Parathyroid adenoma (tissue), 2 donors: ENCODE data around the gene DPAGT1.

ENCODE experiments used
- H2AFZ ChIP-seq: fragments of 300-600 bp; sonication (generic); one replicate; pipeline ENCODE4 v1.7.0; 2017; ENCODE audit warnings: antibody characterized with exemption, mild to moderate bottlenecking
- H3K27ac ChIP-seq: fragments of 300-600 bp; sonication (generic); one replicate; pipeline ENCODE4 v1.7.0; 2017
- H3K27me3 ChIP-seq: fragments of 300-600 bp; sonication (generic); one replicate; pipeline ENCODE4 v1.7.0; 2017; ENCODE audit warnings: low read length; ENCODE audit not compliant: control insufficient read depth, insufficient read depth
- H3K36me3 ChIP-seq: fragments of 300-600 bp; sonication (generic); one replicate; pipeline ENCODE4 v1.7.0; 2017; ENCODE audit warnings: low read length; ENCODE audit not compliant: control insufficient read depth, insufficient read depth
- H3K4me1 ChIP-seq: fragments of 300-600 bp; sonication (generic); one replicate; pipeline ENCODE4 v1.7.0; 2017; ENCODE audit warnings: control low read depth
- H3K4me2 ChIP-seq: fragments of 300-600 bp; sonication (generic); one replicate; pipeline ENCODE4 v1.7.0; 2017; ENCODE audit warnings: low read length
- H3K4me3 ChIP-seq: fragments of 300-600 bp; sonication (generic); one replicate; pipeline ENCODE4 v1.7.0; 2017; ENCODE audit warnings: low read depth, low read length
- H3K79me2 ChIP-seq: fragments of 300-600 bp; sonication (generic); one replicate; pipeline ENCODE4 v1.7.0; 2017; ENCODE audit warnings: control low read depth
- H3K9ac ChIP-seq: fragments of 300-600 bp; sonication (generic); one replicate; pipeline ENCODE4 v1.7.0; 2017; ENCODE audit warnings: mild to moderate bottlenecking
- H3K9me3 ChIP-seq: fragments of 300-600 bp; sonication (generic); one replicate; pipeline ENCODE4 v1.7.0; 2017; ENCODE audit warnings: low read length; ENCODE audit not compliant: control insufficient read depth
- CTCF ChIP-seq: fragments of 300-600 bp; sonication (generic); IDR thresholded peaks from one replicate; pipeline ENCODE4 v1.7.0; 2017; ENCODE audit warnings: antibody characterized with exemption, mild to moderate bottlenecking
- donor health status: primary hyperparathyroidism.

The DPAGT1 gene

GRCh38 chr11:119054418-119054817 is 47.2 kb downstream of the DPAGT1 start:
- H3K9ac ChIP-seq, result no peak overlapping the region
- H3K79me2 ChIP-seq, result no peaks in the 10 kb centered on the region
- H3K4me3 ChIP-seq, result no peak overlapping the region
- no peak overlapping the region for H3K4me2 ChIP-seq
- no peak overlapping the region for H2AFZ ChIP-seq
- H3K4me1 ChIP-seq, result peaks cover 3% of the 10 kb centered on the region
- no peaks in the 10 kb centered on the region for H3K9me3 ChIP-seq
- no peaks in the 10 kb centered on the region for H3K27me3 ChIP-seq
- no peaks in the 10 kb centered on the region for H3K36me3 ChIP-seq
- TF ChIP-seq CTCF, result no peak
- H3K27ac ChIP-seq, result no peak overlapping the region

GRCh38 chr11:119052163-119052814 is 49.4 kb downstream of the DPAGT1 start:
- no peak for TF ChIP-seq CTCF
- Histone ChIP-seq H3K9ac (no peak overlapping the region), H3K36me3 (no peaks in the 10 kb centered on the region), H3K27ac (no peak overlapping the region), H2AFZ (no peak overlapping the region), H3K79me2 (no peaks in the 10 kb centered on the region), H3K27me3 (no peaks in the 10 kb centered on the region), H3K4me2 (no peak overlapping the region), H3K4me1 (peaks cover 3% of the 10 kb centered on the region), H3K9me3 (no peaks in the 10 kb centered on the region), H3K4me3 (no peak overlapping the region)

- H3K27ac ChIP-seq, result no peak overlapping the region
- H3K9me3 ChIP-seq, result no peaks in the 10 kb centered on the region
- no peaks in the 10 kb centered on the region for H3K36me3 ChIP-seq
- H3K4me2 ChIP-seq, result no peak overlapping the region
- no peak overlapping the region for H3K4me3 ChIP-seq
- no peak overlapping the region for H3K9ac ChIP-seq
- no peak for TF ChIP-seq CTCF
- H2AFZ ChIP-seq, result no peak overlapping the region
- H3K4me1 ChIP-seq, result peaks cover 3% of the 10 kb centered on the region
- H3K27me3 ChIP-seq, result no peaks in the 10 kb centered on the region
- H3K79me2 ChIP-seq, result no peaks in the 10 kb centered on the region
Observed at GRCh38 chr11:119051440-119052162, 50.1 kb downstream of the DPAGT1 start.

GRCh38 chr11:119049081-119049480 is 52.6 kb downstream of the DPAGT1 start:
- no peak overlapping the region for H3K27ac ChIP-seq
- no peak overlapping the region for H3K4me3 ChIP-seq
- TF ChIP-seq CTCF, result no peak
- H3K27me3 ChIP-seq, result no peaks in the 10 kb centered on the region
- no peaks in the 10 kb centered on the region for H3K79me2 ChIP-seq
- H3K9ac ChIP-seq, result no peak overlapping the region
- H3K9me3 ChIP-seq, result no peaks in the 10 kb centered on the region
- no peaks in the 10 kb centered on the region for H3K4me1 ChIP-seq
- H2AFZ ChIP-seq, result no peak overlapping the region
- no peaks in the 10 kb centered on the region for H3K36me3 ChIP-seq
- H3K4me2 ChIP-seq, result no peak overlapping the region
